ENCODE measurements around the gene LHB.
"Not testable (repeated sequence)": the region's sequence is repeated elsewhere in the genome, so short reads cannot be mapped to it uniquely, and the experiment has no call there.

LHB gene

DNA sequence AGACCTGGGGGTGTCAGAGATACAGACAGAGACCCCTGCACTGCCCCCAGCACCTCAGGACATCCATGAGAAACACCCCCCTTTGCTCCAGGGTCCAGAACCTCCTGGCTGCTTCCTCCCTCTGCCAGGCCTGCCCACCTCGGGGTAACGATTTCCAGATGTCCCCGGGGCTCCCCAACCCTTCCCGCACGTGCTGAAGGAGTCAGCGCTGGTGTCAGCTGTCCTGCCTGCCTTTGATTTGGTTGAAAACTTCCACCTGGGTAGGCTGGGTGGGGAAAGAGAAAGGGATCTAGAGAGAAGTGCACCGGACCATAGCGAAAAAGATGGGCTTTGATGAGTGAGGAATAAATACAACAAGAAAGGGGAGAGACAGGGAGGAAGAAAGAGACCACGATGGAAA lies 42.2 kb upstream of the LHB start:
- DNase-seq (ENCODE audit: low spot score): no peak
- TF ChIP-seq, protein P1, sequence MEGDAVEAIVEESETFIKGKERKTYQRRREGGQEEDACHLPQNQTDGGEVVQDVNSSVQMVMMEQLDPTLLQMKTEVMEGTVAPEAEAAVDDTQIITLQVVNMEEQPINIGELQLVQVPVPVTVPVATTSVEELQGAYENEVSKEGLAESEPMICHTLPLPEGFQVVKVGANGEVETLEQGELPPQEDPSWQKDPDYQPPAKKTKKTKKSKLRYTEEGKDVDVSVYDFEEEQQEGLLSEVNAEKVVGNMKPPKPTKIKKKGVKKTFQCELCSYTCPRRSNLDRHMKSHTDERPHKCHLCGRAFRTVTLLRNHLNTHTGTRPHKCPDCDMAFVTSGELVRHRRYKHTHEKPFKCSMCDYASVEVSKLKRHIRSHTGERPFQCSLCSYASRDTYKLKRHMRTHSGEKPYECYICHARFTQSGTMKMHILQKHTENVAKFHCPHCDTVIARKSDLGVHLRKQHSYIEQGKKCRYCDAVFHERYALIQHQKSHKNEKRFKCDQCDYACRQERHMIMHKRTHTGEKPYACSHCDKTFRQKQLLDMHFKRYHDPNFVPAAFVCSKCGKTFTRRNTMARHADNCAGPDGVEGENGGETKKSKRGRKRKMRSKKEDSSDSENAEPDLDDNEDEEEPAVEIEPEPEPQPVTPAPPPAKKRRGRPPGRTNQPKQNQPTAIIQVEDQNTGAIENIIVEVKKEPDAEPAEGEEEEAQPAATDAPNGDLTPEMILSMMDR (IDR thresholded peaks at IDR 0.05; ENCODE audit: borderline replicate concordance, control extremely low read depth, extremely low read depth, insufficient read depth, missing control alignments): no peak
- in situ Hi-C loops (cut with MboI; ENCODE audit: low sequenced_read_pairs, unreplicated experiment): no loop called here

- TF ChIP-seq, protein P1 (IDR thresholded peaks at IDR 0.05; ENCODE audit: borderline replicate concordance, control extremely low read depth, extremely low read depth, insufficient read depth, missing control alignments): no peak
- in situ Hi-C loops (cut with MboI; ENCODE audit: low sequenced_read_pairs, unreplicated experiment): no loop called here
- DNase-seq (ENCODE audit: low spot score): peak; percentile 55
Measured at GRCh38 chr19:49058562-49058961, 41.7 kb upstream of the LHB start.

DNA sequence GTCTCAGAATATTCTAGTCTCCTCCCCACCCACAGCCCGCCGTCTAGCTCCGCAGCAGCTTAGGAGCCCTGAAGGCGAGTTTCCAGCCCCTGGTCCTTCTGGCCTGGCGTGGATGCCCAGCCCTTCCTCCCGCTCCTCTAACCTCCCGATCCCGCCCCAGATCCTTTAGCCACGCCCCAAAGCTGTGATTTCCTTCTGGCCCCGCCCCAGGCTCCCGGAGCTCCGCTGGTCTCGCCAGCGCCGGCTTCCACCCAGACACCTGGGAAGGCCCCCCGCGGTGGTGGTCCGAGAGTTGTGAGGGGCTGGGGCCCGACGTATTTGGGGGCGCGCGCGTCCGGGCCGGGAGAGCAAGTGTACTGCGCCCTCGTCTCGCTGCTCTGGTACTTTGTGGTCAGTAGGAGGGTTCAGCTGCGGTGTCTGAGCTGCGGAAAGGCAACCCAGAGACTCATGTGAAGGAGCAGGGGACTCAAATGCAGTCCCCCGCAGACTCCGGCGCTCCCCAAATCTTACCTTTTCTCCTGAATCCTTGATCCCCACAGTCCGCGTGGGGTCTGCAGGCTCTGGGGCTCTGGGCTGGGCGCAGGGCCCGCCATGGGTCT lies 40.8 kb upstream of the LHB start, which contains the start of gene CGB7:
CGB7 (minus strand) TSS at position 114 of the 599 bp plus-strand sequence. CDS start 2,374 bp downstream, outside the sequence.
- in situ Hi-C loops (cut with MboI; ENCODE audit: low sequenced_read_pairs, unreplicated experiment): no loop called here
- TF ChIP-seq, protein P1 (IDR thresholded peaks at IDR 0.05; ENCODE audit: borderline replicate concordance, control extremely low read depth, extremely low read depth, insufficient read depth, missing control alignments): no peak
- DNase-seq (ENCODE audit: low spot score): peak; percentile 61

- in situ Hi-C loops (cut with MboI; ENCODE audit: low sequenced_read_pairs, unreplicated experiment): not testable (repeated sequence)
- DNase-seq (ENCODE audit: low spot score): peak; percentile 29
Measured at GRCh38 chr19:49056902-49057596, 40.2 kb upstream of the LHB start.

DNA sequence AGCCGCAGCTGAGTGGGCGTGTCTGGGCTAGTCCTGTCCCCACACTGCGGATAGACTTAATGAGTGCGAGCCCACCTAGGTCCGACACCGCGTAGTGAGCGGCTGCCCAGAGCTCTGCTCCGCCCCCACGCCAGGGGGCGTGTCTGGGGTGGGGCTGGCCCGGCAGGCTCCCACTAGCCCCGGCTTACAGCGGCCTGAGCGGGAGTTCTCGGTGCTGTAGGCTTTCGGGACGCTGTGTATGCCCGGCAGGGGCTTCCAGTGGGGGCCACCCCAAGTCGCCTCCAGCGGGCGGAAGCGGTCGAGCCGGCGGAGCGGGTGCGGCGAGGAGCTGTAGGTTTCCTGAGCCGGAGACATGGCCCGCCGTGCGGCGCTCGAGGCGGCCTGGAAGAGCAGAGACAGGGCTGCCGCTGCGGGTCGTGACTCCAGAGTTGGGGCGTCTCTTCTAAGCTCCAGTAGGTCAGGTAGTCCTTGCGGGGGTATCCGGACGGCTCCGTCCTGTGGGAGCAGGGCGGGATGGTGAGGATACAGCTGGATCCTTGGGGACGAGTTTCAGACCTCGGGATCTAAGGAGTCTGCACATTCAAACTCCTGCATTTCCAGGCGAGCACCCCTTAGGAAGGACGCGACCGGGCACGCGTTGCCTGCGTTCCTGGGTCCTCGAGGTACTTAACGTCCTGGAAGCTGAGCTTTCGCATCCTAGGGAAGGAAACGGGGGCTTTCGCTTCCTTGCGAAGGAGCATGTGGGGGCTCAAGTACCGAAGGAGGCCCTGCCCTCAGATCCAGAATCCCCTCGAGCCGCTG lies 39.4 kb upstream of the LHB start:
- DNase-seq (ENCODE audit: low spot score): peak; percentile 88
- in situ Hi-C loops (cut with MboI; ENCODE audit: low sequenced_read_pairs, unreplicated experiment): no loop called here
- TF ChIP-seq, protein P1 (IDR thresholded peaks at IDR 0.05; ENCODE audit: borderline replicate concordance, control extremely low read depth, extremely low read depth, insufficient read depth, missing control alignments): no peak

DNA sequence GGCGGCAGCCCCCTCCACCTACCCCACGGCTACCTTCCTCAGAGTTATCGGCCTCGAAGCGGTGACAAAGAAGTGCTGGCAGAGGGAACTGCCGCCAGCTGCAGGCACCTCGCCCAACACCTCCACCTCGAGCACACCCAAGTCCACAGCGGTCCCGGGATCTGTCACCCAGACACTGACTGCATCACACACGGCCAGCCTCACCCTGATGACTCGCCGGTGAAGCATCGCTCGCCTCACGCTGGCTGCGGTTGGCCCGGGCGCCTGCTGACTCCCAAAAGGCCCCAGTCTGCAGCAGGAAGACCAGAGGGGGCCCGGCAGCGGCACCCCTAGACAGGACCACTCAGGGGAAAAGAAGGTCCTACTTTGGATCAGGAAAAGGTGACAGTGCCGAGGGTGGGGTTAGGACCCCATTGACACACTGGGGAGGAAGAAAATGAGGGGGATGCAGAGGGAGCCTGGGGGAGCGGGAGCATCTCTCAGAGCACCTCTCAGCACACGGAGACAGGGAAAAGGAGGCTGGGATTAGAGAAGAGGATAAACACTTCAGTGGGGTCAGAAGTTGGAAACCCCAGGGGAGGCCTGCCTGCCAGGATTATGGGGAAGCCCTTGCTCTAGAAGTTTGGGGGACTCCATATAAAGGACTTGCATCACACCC lies 33.6 kb upstream of the LHB start:
- DNase-seq (ENCODE audit: low spot score); in situ Hi-C loops (cut with MboI; ENCODE audit: low sequenced_read_pairs, unreplicated experiment): not testable (repeated sequence)

- in situ Hi-C loops (cut with MboI; ENCODE audit: low sequenced_read_pairs, unreplicated experiment); DNase-seq (ENCODE audit: low spot score): not testable (repeated sequence)
Measured at GRCh38 chr19:49049834-49050233, 32.9 kb upstream of the LHB start.

DNA sequence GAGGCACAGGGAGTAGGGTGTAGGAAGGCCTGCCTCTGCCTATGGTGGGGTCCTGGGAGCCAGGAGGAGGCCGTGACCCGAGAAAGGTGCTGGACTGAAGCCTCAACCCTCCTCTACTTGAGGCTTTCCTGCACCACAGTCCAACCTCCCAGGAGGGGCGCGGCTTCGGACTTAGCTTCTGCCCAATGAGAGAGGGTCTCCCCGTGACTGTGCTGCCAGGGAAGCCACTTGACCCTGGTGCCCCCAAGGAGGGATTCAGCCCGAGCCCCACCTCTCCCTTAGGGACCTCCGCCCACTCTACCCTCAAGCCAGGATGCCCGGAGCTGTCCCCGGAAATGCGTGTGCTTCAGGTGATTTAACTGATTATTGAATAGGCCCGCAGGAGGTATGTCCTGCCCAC lies 32.1 kb upstream of the LHB start, which contains the start of gene CGB8:
CGB8 (minus strand) TSS at position 101 of the 400 bp plus-strand sequence. CDS start 372 bp downstream, outside the sequence.
- in situ Hi-C loops (cut with MboI; ENCODE audit: low sequenced_read_pairs, unreplicated experiment); DNase-seq (ENCODE audit: low spot score): not testable (repeated sequence)

GRCh38 chr19:49043548-49043947 lies 26.7 kb upstream of the LHB start, which contains the start of gene CGB5:
Gene CGB5 (plus strand): TSS chr19:49043848. CDS start chr19:49044210, 362 bp downstream.
- in situ Hi-C loops (cut with MboI; ENCODE audit: low sequenced_read_pairs, unreplicated experiment): not testable (repeated sequence)

GRCh38 chr19:49042666-49043065 lies 25.8 kb upstream of the LHB start:
- in situ Hi-C loops (cut with MboI; ENCODE audit: low sequenced_read_pairs, unreplicated experiment); DNase-seq (ENCODE audit: low spot score): not testable (repeated sequence)

More at GRCh38 chr19:49043548-49043947, 26.7 kb upstream of the LHB start, which contains the start of gene CGB5:
- not testable (repeated sequence) for DNase-seq (ENCODE audit: low spot score)
